CD4-positive, alpha-beta memory T cell (primary cell): ENCODE measurements around the gene AGBL3. TPM values are rescaled to one million over a fixed set of nuclear protein-coding genes. Genes with fewer than 3 reads are reported as not detected.

Experiments
- CTCF ChIA-PET: fragments of 350-600 bp; sonication (Branson Sonifier 250); formaldehyde crosslinking; loops from one replicate; lab custom pipeline; 2021; ENCODE audit warnings: inconsistent platforms; ENCODE audit not compliant: partially characterized antibody; lab: Charles Lee
- POLR2A ChIA-PET: fragments of 350-600 bp; sonication (Branson Sonifier 250); formaldehyde crosslinking; loops from one replicate; lab custom pipeline; 2021; ENCODE audit not compliant: partially characterized antibody; lab: Charles Lee
- DNase-seq, 5 donors: peaks; one replicate each; pipeline versions ENCODE4 v3.0.0 to v3.0.0-alpha.2; 2020 to 2022; ENCODE audit warnings: mixed read lengths in 1 of 5
- H3K27ac ChIP-seq: one replicate; pipeline ENCODE4 v1.7.0; 2013; ENCODE audit warnings: low read depth, low read length
- H3K27me3 ChIP-seq: 2 replicates; pipeline ENCODE4 v1.7.0; 2013; ENCODE audit warnings: mild to moderate bottlenecking, low read length, moderate library complexity; ENCODE audit not compliant: insufficient read depth
- H3K36me3 ChIP-seq: 2 replicates; pipeline ENCODE4 v1.7.0; 2013; ENCODE audit warnings: mild to moderate bottlenecking, low read length, moderate library complexity; ENCODE audit not compliant: insufficient read depth
- H3K4me1 ChIP-seq: 2 replicates; pipeline ENCODE4 v1.7.0; 2013; ENCODE audit warnings: mild to moderate bottlenecking, low read length, moderate library complexity; ENCODE audit not compliant: insufficient read depth
- H3K4me3 ChIP-seq, 2 donors: one replicate each; pipeline ENCODE4 v1.7.0; 2013; ENCODE audit warnings: low read length in 2 of 2, mild to moderate bottlenecking in 1 of 2
- H3K9me3 ChIP-seq, 2 donors: one replicate each; pipeline ENCODE4 v1.7.0; 2013; ENCODE audit warnings: low read length in 2 of 2, control low read depth in 1 of 2; ENCODE audit not compliant: control insufficient read depth in 1 of 2
- H3K27ac Mint-ChIP-seq, 7 donors: one replicate each; pipeline ENCODE4 v1.8.0; 2020 to 2021; ENCODE audit warnings: mixed read lengths in 7 of 7, mild to moderate bottlenecking in 6 of 7, inconsistent platforms in 3 of 7, moderate library complexity in 3 of 7
- H3K27me3 Mint-ChIP-seq, 2 donors: one replicate each; pipeline ENCODE4 v1.8.0; 2020 to 2021; ENCODE audit warnings: mixed read lengths in 2 of 2
- H3K36me3 Mint-ChIP-seq, 2 donors: one replicate each; pipeline ENCODE4 v1.8.0; 2020 to 2021; ENCODE audit warnings: mixed read lengths in 2 of 2, inconsistent platforms in 1 of 2, mild to moderate bottlenecking in 1 of 2
- H3K4me1 Mint-ChIP-seq, 4 donors: one replicate each; pipeline ENCODE4 v1.8.0; 2020 to 2021; ENCODE audit warnings: mixed read lengths in 4 of 4, mild to moderate bottlenecking in 1 of 4
- H3K4me3 Mint-ChIP-seq, 8 donors: one replicate each; pipeline ENCODE4 v1.8.0; 2020 to 2021; ENCODE audit warnings: mixed read lengths in 8 of 8, mild to moderate bottlenecking in 7 of 8, moderate library complexity in 6 of 8, inconsistent platforms in 3 of 8
- H3K9me3 Mint-ChIP-seq, 8 donors: one replicate each; pipeline ENCODE4 v1.8.0; 2020 to 2021; ENCODE audit warnings: mixed read lengths in 8 of 8, mild to moderate bottlenecking in 5 of 8, inconsistent platforms in 3 of 8, moderate library complexity in 1 of 8
- intact Hi-C: fragments of 100-400 bp; cut with micrococcal nuclease; formaldehyde crosslinking; loops from one replicate; pipeline ENCODE4 v1.15.1; 2023
- polyA plus RNA-seq, 2 donors: library from polyadenylated mRNA; unstranded; fragments of 300-500 nt; fragmentation: Illumina TruSeq; gene quantifications; one replicate each; pipeline ENCODE4 v1.2.3, GENCODE V29; 2021
- total RNA-seq, 2 experiments: library from RNA; stranded (reverse); gene quantifications; one replicate each; pipeline ENCODE4 v1.2.3, GENCODE V29; 2021

AGBL3 gene
- total and polyA plus RNA-seq, 4 experiments from 2014 or later = 0.42 to 6.2 (median 3.2) TPM

DNA sequence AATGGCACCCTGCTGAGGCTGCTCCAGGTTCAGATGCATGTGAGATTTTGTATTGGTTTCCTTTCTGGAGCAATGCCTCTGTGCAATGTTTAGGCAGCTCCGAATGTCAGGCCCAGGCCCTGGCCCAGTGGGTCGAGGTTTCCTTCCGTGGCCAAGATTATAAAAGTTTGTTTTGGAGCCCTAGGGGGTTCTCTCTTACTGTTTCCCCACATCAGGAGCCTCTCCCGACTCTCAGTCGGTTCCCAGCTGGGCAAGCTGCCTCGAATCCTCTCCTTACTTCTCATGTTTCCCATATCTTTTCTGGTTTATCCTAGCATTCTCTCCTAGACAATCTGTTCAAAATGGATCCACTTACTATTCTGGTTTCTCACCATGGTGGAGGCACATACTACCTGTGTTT, 172.6 kb downstream of the AGBL3 start:
- H3K27me3 Mint-ChIP-seq = no peaks in the 10 kb centered on the region
- POLR2A ChIA-PET = interaction anchor here (0.9 to 5.4 kb wide), 4 partner anchors 10 to 513 kb away, joined by 3 to 74 read pairs (median 32); partner anchors contain the start of genes BPGM, CYREN, TMEM140 and WDR91
- CTCF ChIA-PET = interaction anchor here (1.9 to 6.1 kb wide), 3 partner anchors 10 to 172 kb away, joined by 12 to 54 read pairs (median 14); partner anchors contain the start of genes AGBL3, CYREN and TMEM140
- Histone ChIP-seq H3K36me3 (no peaks in the 10 kb centered on the region), H3K9me3 (peaks cover 0 to 7% of the 10 kb centered on the region in 2 donors), H3K27me3 (no peaks in the 10 kb centered on the region), H3K4me1 (peaks cover 39% of the 10 kb centered on the region), H3K27ac (no peak overlapping the region), H3K4me3 (no peak overlapping the region)
- H3K4me1 Mint-ChIP-seq = peaks cover 37 to 76% (median 59%) of the 10 kb centered on the region in 4 donors
- peaks cover 71 to 74% of the 10 kb centered on the region in 2 donors for H3K36me3 Mint-ChIP-seq
- intact Hi-C loops = loop anchor here (1.0 kb wide), 1 partner anchor 10 kb away; no protein-coding TSS in a partner anchor
- H3K27ac Mint-ChIP-seq = peak overlapping the region in 6 of 7 donors; percentile 6 to 77 (median 56)
- DNase-seq = no peak
- peak overlapping the region in 2 of 8 donors; percentile 5 to 35 for H3K4me3 Mint-ChIP-seq
- peaks cover 4 to 40% (median 32%) of the 10 kb centered on the region in 8 donors for H3K9me3 Mint-ChIP-seq

DNA sequence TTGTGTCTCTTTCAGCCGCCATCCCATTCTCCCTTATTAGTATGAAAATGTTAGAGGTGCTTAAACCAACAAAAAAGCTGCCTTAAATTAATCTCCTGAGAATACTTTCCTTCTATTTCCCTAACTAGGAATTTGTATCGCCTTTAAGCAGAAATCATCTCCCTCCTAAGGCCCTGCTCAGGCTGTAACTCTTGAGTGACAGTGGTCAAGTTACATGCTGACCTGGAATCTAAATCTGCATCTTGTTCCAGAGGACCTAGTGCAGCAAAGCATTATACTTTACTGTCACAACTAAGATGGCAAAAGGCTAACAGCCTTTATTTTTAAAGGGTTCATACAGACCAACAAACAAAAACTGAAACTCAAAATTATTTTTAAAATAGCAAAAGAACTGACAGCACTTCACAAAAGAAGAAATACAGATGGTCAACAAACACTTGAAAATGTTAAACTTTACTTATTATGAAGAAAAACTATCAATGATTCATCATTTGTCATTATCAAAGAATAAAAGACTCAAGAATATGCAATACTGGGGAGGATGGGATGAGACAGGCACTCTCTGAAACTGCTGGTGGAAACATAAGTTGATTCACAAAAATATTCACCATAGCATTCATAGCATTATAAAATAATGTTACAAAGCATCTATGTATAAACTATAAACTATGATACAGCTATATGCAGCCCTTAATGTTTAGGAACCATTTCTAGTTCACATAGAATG, 173.2 kb downstream of the AGBL3 start:
- DNase-seq = no peak
- ChIA-PET POLR2A (interaction anchor here (1.5 to 5.4 kb wide), 3 partner anchors 10 to 52 kb away, joined by 3 to 74 read pairs (median 59); partner anchors contain the start of genes CYREN, TMEM140 and WDR91), CTCF (interaction anchor here (1.7 to 3.3 kb wide), 5 partner anchors 9 to 172 kb away, joined by 6 to 26 read pairs (median 12); partner anchors contain the start of genes AGBL3, CYREN and TMEM140)
- H3K4me1 ChIP-seq = peaks cover 39% of the 10 kb centered on the region
- H3K27ac ChIP-seq = no peak overlapping the region
- no peaks in the 10 kb centered on the region for H3K27me3 ChIP-seq
- Mint-ChIP-seq H3K4me3 (peak overlapping the region in 3 of 8 donors; percentile 12 to 76 (median 55)), H3K27me3 (no peaks in the 10 kb centered on the region), H3K9me3 (peaks cover 0 to 33% (median 25%) of the 10 kb centered on the region in 8 donors), H3K36me3 (peaks cover 71 to 74% of the 10 kb centered on the region in 2 donors), H3K27ac (peak overlapping the region in 6 of 7 donors; percentile 49 to 81 (median 62)), H3K4me1 (peaks cover 30 to 73% (median 54%) of the 10 kb centered on the region in 4 donors)
- intact Hi-C loops = loop anchor here (1.0 kb wide), 1 partner anchor 10 kb away; no protein-coding TSS in a partner anchor
- no peak overlapping the region for H3K4me3 ChIP-seq
- H3K36me3 ChIP-seq = no peaks in the 10 kb centered on the region
- peaks cover 0 to 7% of the 10 kb centered on the region in 2 donors for H3K9me3 ChIP-seq

- Histone ChIP-seq H3K27me3 (no peaks in the 10 kb centered on the region), H3K36me3 (no peaks in the 10 kb centered on the region), H3K4me1 (peaks cover 39% of the 10 kb centered on the region), H3K27ac (no peak overlapping the region), H3K9me3 (peaks cover 0 to 7% of the 10 kb centered on the region in 2 donors), H3K4me3 (no peak overlapping the region)
- H3K4me1 Mint-ChIP-seq = peaks cover 26 to 69% (median 52%) of the 10 kb centered on the region in 4 donors
- peak overlapping the region in 3 of 8 donors; percentile 40 to 76 (median 55) for H3K4me3 Mint-ChIP-seq
- intact Hi-C loops = no loop called here
- ChIA-PET POLR2A (interaction anchor here (0.6 to 5.4 kb wide), 5 partner anchors 9 to 490 kb away, joined by 3 to 74 read pairs (median 5); partner anchors contain the start of genes CYREN and TMEM140), CTCF (interaction anchor here (1.7 to 12.3 kb wide), 4 partner anchors 10 to 175 kb away, joined by 6 to 162 read pairs (median 16); partner anchors contain the start of genes AGBL3, CYREN and TMEM140)
- no peak for DNase-seq
- peaks cover 0 to 25% (median 18%) of the 10 kb centered on the region in 8 donors for H3K9me3 Mint-ChIP-seq
- H3K27me3 Mint-ChIP-seq = no peaks in the 10 kb centered on the region
- peaks cover 69 to 73% of the 10 kb centered on the region in 2 donors for H3K36me3 Mint-ChIP-seq
- H3K27ac Mint-ChIP-seq = peak overlapping the region; percentile 24 to 85 (median 74)
Measured at GRCh38 chr7:135160098-135160857, 174.0 kb downstream of the AGBL3 start.

DNA sequence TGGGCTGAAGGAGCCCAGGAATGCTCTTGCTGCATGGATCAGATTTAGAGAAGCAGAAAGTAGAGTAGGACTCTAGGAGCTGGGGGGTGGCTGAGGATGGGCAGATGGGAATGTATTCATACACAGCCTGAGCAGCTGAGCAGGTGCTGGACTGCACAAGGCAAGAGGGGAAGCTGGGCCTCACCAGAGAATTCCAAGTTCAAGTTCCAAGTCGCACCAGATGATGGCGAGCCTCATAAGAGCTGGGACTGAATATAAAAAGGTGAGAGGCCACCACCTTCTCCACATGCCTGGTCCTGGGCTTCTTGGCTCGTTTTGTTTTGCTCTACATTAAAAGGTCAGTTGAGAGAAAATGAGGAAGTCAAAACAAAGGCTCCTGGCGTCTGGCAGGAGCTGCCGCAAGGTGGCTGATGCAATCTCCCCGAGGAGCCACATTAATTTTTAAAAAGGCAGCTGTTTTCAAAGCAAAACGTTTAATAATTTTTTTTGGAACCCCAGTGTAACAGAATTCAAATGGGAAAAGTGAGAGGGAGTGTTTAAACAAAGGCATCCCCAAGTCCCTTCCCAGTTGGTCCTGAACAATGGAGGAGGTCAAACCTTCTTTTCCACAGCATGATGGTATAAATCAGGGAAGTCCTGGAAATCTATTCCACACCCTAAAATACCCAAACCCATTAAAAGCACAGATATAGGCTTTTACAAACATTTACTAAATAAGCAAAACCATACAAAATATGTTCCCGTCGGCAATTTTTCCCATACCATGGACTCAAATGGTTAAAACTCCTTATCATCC, 174.7 kb downstream of the AGBL3 start:
- H3K27ac Mint-ChIP-seq = peak overlapping the region; percentile 52 to 85 (median 74)
- no peak overlapping the region for H3K27ac ChIP-seq
- no peaks in the 10 kb centered on the region for H3K27me3 ChIP-seq
- H3K4me1 Mint-ChIP-seq = peaks cover 27 to 72% (median 53%) of the 10 kb centered on the region in 4 donors
- H3K4me3 ChIP-seq = no peak overlapping the region
- H3K9me3 Mint-ChIP-seq = peaks cover 0 to 18% (median 11%) of the 10 kb centered on the region in 8 donors
- intact Hi-C loops = no loop called here
- peaks cover 4% of the 10 kb centered on the region for H3K36me3 ChIP-seq
- ChIA-PET POLR2A (interaction anchor here (0.6 to 5.4 kb wide), 5 partner anchors 8 to 489 kb away, joined by 3 to 74 read pairs (median 5); partner anchors contain the start of genes CYREN and TMEM140), CTCF (interaction anchor here (1.7 to 12.3 kb wide), 4 partner anchors 9 to 176 kb away, joined by 6 to 162 read pairs (median 16); partner anchors contain the start of genes AGBL3, CYREN and TMEM140)
- DNase-seq = no peak
- H3K36me3 Mint-ChIP-seq = peaks cover 67 to 73% of the 10 kb centered on the region in 2 donors
- H3K9me3 ChIP-seq = peaks cover 0 to 2% of the 10 kb centered on the region in 2 donors
- H3K4me3 Mint-ChIP-seq = peak overlapping the region in 2 of 8 donors; percentile 40 to 44
- H3K27me3 Mint-ChIP-seq = no peaks in the 10 kb centered on the region
- H3K4me1 ChIP-seq = peaks cover 39% of the 10 kb centered on the region

GRCh38 chr7:135161669-135162068, 175.4 kb downstream of the AGBL3 start:
- H3K4me3 Mint-ChIP-seq = peak overlapping the region in 1 of 8 donors; percentile 44
- POLR2A ChIA-PET = interaction anchor here (0.9 to 5.4 kb wide), 3 partner anchors 8 to 14 kb away, joined by 7 to 74 read pairs (median 59); partner anchors contain the start of genes CYREN and TMEM140
- peaks cover 62 to 73% of the 10 kb centered on the region in 2 donors for H3K36me3 Mint-ChIP-seq

More at GRCh38 chr7:135161669-135162068, 175.4 kb downstream of the AGBL3 start:
- intact Hi-C loops = no loop called here
- Mint-ChIP-seq H3K9me3 (peaks cover 0 to 12% (median 6%) of the 10 kb centered on the region in 8 donors), H3K27me3 (no peaks in the 10 kb centered on the region), H3K27ac (peak overlapping the region in 4 of 7 donors; percentile 52 to 81 (median 67)), H3K4me1 (peaks cover 28 to 74% (median 56%) of the 10 kb centered on the region in 4 donors)
- no peak for DNase-seq
- Histone ChIP-seq H3K9me3 (no peaks in the 10 kb centered on the region), H3K27me3 (no peaks in the 10 kb centered on the region), H3K36me3 (peaks cover 10% of the 10 kb centered on the region), H3K4me1 (peaks cover 39% of the 10 kb centered on the region), H3K4me3 (no peak overlapping the region), H3K27ac (no peak overlapping the region)
- CTCF ChIA-PET = interaction anchor here (1.8 to 12.3 kb wide), 3 partner anchors 8 to 177 kb away, joined by 6 to 162 read pairs (median 26); partner anchors contain the start of genes AGBL3, CYREN and TMEM140
